Mesenteric fat pad (tissue), 1 donor: ENCODE data around the gene PDE12. TPM values are rescaled to one million over a fixed set of nuclear protein-coding genes. Genes with fewer than 3 reads are reported as not detected.
"Not testable (repeated sequence)": the region's sequence is repeated elsewhere in the genome, so short reads cannot be mapped to it uniquely, and the experiment has no call there.

Experiments used
- DNase-seq: peaks from one replicate; pipeline ENCODE4 v3.0.0-alpha.2; 2020; ENCODE audit warnings: low spot score
- total RNA-seq: library from RNA; stranded (reverse); fragmentation: NEBNext Ultra II Directional; extraction: Animal tissue kit (Norgen Biotek cat#: 25700); gene quantifications from one replicate; pipeline ENCODE4 v1.2.1, GENCODE V29; 2021
- donor health status: DM: yes; HTN: yes; CAD: no.

PDE12 gene
- total RNA-seq, 1 donor from 2014 or later: 26.7 TPM

DNA sequence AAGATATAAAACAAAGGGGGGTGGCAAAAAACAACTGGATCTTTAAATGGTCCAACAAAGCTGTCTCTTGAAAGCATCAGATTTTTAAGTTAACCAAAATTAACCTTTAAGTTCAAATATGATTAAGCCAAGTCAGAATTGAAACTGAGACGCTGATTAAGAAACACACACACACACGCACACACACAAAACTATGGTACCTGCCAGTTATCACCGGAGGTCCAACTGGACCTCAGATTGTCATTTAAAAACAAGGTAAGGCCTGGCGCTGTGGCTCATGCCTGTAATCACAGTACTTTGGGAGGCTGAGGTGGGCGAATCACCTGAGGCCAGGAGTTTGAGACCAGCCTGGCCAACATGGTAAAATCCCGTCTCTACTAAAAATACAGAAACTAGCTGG, 30.7 kb downstream of the PDE12 start:
- DNase-seq: no peak

DNA sequence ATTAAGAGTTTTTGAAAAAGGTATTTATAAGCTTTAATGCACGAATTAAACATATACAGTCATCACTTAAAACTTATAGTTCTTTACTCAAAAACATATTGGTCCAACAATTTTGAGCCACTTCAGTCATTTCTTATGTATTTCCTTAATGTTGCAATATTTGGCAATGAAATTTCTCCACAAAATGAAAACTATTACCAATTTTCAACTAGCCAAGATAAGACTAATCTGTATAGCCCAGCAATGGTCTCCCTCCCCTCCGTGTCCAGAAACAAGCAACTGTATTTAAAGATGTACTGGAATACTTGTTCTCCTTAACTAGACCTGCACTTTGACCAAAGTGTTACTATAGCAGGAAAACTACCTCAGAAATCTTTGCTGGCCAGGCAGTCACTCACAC, 31.8 kb downstream of the PDE12 start:
- no peak for DNase-seq

DNA sequence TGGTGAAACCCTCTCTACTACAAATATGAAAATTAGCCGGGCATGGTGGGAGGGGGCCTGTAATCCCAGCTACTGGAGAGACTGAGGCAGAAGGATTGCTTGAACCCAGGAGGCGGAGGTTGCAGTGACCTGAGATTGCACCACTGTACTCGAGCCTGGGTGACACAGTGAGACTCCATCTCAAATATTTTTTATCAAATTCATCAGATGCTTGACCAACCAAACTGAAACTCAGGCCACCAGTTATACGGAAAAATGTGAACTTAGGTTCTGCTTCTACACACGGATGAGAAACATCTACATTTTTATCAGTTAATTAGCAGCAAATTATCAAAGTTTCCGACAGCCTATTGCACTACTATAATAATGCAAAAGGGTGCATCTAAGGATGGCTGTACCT, 36.2 kb downstream of the PDE12 start:
- no peak for DNase-seq

DNA sequence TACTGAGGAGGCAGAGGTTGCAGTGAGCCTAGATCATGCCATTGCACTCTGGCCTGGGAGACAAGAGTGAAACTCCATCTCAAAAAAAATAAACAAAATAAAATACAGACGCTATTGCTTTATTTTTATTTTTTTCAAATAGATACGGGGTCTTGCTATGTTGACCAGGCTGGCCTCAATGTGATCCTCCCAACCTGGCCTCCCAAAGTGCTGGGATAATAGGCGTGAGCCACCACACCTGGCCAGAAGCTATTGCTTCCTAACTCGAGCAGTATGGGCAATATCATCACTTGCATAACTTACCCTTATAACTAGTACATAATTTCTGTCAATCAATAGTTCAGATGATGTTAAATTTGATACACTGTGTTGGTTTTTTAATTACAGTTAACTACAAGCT, 38.1 kb downstream of the PDE12 start:
- DNase-seq: no peak

DNA sequence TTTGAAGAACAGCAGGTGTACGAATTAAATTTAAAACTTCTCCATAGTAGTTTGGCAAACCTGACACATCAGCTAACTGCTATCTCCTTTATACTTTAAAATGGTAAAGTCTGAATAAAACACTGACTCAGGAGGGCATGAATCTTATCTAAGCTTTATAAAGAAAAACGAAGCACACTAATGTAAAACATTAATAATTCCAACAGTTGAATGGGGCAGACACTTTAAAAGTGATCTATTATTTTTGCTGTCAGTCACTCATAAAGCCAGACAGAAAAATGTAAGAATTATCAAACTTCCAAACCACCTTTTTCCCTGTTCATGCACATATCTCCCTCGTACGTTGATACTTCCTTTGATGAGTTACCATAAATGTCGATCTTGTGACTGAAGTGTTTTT, 38.5 kb downstream of the PDE12 start:
- no peak for DNase-seq

DNA sequence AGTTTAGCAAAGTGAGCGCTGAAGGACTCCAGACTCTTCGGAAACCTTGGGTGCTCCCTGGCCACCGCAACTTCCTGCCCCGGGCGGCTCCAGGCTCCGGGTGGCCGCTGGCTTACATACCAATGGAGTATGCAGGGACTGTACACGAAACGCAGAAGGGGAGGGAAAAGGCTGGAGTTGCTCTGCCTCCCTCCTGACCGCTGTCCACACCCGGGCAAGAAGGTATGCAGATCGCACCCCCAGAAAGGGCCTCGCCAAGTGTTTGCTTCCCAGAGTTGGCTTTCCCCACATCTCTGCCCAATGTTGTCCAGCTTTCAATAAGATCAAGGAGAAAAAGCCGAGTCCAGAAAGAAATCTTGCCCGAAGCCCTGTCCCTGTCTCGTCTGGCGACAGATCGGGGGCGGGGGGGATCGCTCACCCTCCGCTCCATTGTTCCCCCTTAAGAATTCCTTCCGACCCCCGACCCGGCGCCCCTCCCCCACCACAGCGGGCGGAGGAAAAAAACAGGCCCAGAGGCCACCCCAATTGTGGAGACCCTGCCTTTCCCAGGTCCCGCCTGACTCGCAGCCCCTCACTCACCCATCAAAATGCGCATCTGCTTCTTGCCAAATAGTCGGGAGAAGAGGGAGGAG, 40.5 kb downstream of the PDE12 start:
- DNase-seq: peak; percentile 91

DNA sequence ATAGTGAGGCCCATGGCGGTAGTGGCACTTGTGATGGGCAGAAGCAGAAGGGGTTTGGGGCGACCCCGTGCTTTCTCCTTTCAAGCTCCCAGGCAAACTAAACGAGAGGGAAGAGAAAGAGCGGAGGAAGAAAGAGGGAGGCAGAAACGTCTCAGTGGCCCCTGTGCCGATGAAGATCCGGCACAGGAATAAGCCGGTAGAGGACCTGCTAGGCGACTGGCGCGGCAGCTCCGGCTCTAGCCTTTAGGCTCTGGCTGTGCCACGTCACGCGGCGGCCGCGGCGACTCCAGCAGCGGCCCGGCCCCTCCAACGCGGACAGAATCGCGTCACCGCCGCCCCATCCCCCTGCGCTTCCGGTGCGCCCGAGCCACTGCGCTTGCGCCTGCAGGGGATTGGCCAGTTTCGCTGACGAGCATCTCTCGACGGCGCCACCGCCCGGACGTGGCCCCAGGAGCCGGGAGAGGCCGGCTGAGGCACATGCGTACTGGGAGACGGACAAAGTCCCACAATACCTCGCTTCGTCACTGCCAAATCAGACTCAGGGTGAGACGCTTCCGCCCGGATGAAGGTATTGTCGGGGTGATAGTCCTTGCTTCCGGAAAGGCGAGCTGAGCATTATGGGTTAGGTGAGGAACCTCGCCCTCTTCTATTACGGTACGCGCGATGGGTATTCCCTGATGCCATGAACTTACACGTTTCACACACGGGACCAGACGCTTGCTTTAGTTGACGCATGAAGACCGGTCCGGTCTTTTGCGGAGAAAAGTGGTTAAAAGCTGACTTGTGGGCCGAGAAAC, 41.3 kb downstream of the PDE12 start, which contains the start of gene ARF4:
Gene ARF4, minus strand, starts transcription at position 218 of the 797 bp plus-strand sequence. Its CDS starts 204 bp downstream, at position 14.
- peak; percentile 100 for DNase-seq

DNA sequence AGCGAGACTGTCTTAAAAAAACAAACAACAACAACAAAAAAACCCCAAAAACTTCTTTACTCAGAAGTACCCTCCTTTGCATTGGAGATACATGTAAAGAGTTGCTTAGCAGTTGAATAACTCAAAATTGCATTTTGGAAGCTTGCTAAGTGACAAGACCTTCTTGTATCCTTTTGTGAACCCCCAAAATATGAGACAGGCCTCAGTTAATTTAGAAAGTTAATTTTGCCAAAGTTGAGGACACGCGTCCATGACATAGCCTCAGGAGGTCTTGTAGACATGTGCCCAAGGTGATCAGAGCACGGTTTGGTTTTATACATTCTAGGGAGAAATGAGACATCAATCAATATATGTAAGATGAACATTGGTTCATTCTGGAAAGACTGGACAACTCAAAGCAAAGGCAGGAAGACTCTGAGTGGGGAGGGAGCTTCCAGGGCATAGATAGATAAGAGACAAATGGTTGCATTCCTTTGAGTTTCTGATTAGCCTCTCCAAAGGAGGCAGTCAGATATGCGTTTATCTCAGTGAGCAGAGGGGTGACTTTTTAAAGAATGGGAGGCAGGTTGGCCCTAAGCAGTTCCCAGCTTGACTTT, 42.8 kb downstream of the PDE12 start:
- DNase-seq: no peak

DNA sequence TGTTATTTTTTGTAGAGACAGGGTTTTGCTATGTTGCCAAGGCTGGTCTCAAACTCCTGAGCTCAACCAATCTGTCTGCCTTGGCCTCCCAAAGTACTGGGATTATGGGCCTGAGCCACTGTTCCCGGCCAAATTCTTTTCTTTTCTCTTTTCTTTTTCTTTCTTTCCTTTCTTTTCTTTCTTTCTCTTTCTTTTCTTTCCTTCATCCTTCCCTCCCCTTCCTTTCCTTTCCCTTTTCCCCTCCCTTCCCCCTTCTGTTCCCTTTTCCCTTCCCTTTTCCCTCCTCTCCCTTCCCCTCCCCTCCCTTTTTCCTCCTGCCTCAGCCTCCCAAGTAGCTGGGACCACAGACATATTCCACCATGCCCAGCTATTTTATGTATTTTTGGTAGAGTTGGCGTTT, 44.1 kb downstream of the PDE12 start:
- DNase-seq: no peak

DNA sequence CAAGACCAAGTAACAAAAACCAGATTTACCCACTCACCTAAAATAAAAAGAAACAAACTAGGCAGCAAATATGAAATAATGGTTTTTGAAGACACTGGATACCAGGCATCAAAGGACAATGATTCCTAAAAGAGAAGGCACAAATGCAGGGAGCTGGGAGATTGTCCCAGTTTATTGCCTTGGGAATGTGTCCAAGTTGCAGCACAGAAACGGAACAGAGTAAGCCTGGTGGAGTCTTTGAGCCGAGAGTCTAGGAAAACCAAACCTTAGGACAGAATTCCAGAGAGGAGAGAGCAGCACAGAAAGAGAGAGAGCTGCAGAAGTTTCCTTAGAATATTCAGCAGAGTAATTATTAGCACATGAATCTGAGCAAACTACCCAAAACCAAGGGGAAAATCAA, 48.9 kb downstream of the PDE12 start:
- DNase-seq: no peak

DNA sequence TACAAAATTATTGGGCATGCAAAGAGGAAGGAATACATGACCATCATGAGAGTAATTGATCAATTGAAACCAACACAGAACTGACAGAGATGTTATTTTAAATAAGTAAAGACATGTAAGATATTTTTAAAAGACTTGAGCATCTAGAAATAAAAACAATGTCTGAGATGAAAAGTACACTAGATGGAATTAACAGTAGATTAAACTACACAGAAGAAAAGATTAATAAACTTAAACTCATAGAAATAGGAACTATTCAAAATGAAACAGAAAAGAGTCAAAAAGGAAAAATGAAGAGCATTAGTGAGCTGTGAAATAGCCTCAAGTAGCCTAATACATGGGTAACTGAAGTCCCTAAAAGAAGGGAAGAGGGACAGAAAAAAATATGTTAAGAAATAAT, 49.6 kb downstream of the PDE12 start:
- DNase-seq: no peak

DNA sequence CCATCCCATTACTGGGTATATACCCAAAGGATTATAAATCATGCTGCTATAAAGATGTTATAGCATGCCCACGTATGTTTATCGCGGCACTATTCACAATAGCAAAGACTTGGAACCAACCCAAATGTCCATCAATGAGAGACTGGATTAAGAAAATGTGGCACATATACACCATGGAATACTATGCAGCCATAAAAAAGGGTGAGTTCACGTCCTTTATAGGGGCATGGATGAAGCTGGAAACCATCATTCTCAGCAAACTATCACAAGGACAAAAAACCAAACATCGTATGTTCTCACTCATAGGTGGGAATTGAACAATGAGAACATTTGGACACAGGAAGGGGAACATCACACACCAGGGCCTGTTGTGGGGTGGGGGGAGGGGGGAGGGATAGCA, 55.8 kb downstream of the PDE12 start:
- DNase-seq: not testable (repeated sequence)

DNA sequence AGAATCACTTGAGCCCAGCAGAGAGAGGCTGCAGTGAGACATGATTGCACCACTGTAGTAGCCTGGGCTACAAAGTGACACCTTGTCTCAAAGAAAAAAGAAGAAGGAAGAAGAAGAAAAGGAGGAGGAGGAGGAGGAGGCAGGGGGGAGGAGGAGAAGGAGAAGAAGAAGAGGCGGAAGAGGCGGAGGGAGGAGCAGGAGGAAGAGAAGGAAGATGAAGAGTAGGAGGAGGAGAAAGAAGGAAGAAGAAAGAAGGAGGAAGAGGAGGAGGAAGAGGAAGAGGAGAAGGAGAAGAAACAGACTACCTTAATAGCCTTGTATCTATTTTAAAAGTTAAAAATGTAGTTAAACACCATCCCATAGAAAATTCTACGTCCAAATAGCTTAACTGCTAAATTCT, 60.2 kb downstream of the PDE12 start:
- DNase-seq: no peak

Other genes with a start within 250 kb of the PDE12 start
- 0.06 TPM for gene DNAH12, start 11.9 kb upstream of the PDE12 start, total RNA-seq
- 156 TPM for gene ARF4, start 41.1 kb downstream of the PDE12 start, total RNA-seq
- 30.9 TPM for gene DENND6A, start 136.8 kb downstream of the PDE12 start, total RNA-seq
- gene SLMAP, start 200.0 kb downstream of the PDE12 start, total RNA-seq: 57.2 TPM